Testis (tissue), 3 donors: ENCODE results near the gene SOBP. TPM values are rescaled to one million over a fixed set of nuclear protein-coding genes. Genes with fewer than 3 reads are reported as not detected.

Experiments
- DNase-seq: peaks from one replicate; pipeline ENCODE4 v3.0.0-alpha.2; 2019
- H3K27ac ChIP-seq, 2 donors: fragments of 200-600 bp; sonication (generic); one replicate each; pipeline ENCODE4 v1.5.1; 2019
- H3K27me3 ChIP-seq: fragments of 200-600 bp; sonication (generic); one replicate; pipeline ENCODE4 v1.5.1; 2019
- H3K36me3 ChIP-seq: fragments of 200-600 bp; sonication (generic); one replicate; pipeline ENCODE4 v1.5.1; 2017; ENCODE audit warnings: low read depth; ENCODE audit errors: missing control alignments
- H3K4me1 ChIP-seq: fragments of 200-600 bp; sonication (generic); one replicate; pipeline ENCODE4 v1.5.1; 2019
- H3K4me3 ChIP-seq, 2 donors: fragments of 200-600 bp; sonication (generic); one replicate each; pipeline ENCODE4 v1.5.1; 2017 to 2019
- H3K9me3 ChIP-seq: fragments of 200-600 bp; sonication (generic); one replicate; pipeline ENCODE4 v1.5.1; 2017
- POLR2A ChIP-seq: fragments of 450-650 bp; IDR thresholded peaks from one replicate; pipeline ENCODE4 v1.6.1; 2017; ENCODE audit warnings: antibody characterized with exemption, mild to moderate bottlenecking, moderate library complexity
- WGBS, 2 donors: methylation state at CpG; one replicate each; pipeline ENCODE4 v1.1.5; 2018; 5-methylcytosine and 5-hydroxymethylcytosine counted together
- intact Hi-C: fragments of 100-400 bp; cut with DNase I; formaldehyde crosslinking; loops from one replicate; pipeline ENCODE4 v1.15.1; 2023; ENCODE audit warnings: low total_unique reads
- polyA plus RNA-seq: library from polyadenylated mRNA; stranded (reverse); fragments of 350-450 nt; fragmentation: Illumina TruSeq; extraction: RNeasy Lipid Tissue Mini Kit (QIAGEN cat#74804); gene quantifications from one replicate; pipeline ENCODE4 v1.2.3, GENCODE V29; 2014; ENCODE audit warnings: low read depth, low replicate concordance; ENCODE audit not compliant: insufficient read depth
- total RNA-seq, 2 donors: library from RNA; depleted of rRNA; stranded (reverse); fragments of >200 nt; gene quantifications; one replicate each; pipeline ENCODE4 v1.2.3, GENCODE V29; 2016
- TF ChIP-seq, protein P1 (sequence below), 3 experiments: fragments of 450-650 bp in 2 of 3; fragments of 200-600 bp in 1 of 3; sonication (generic) in 1 of 3; IDR thresholded peaks; one replicate each; pipeline ENCODE4 v1.5.1; 2016 to 2019; ENCODE audit warnings: antibody characterized with exemption in 3 of 3, mild to moderate bottlenecking in 2 of 3, moderate library complexity in 1 of 3

Gene SOBP
- total and polyA plus RNA-seq, 3 donors from 2014 or later: 13.9 to 27.2 (median 17.2) TPM

DNA sequence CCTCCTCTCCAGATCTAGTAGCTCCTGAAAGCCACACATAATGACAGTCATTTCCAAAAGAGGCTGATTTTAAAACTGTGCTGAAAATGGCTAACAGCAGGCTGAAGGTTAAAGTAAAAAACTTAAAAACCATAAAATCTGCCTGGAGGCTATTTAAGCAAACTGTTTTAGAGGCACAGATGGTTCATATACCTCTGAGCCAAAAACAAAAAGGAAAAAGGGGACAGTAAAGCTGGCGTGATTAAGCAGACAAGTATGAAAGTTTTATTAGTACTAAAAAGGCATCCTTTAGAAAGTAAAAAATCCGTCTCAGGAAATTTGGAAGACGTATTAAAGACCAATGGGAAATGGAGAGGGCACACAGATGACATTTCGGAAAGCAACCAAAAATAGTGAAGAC lies 55.8 kb downstream of the SOBP start:
- WGBS, 2 donors: 44 to 54% methylated on average over 4 of the region's 4 CpGs
- no peaks in the 10 kb centered on the region for H3K9me3 ChIP-seq
- DNase-seq: no peak

DNA sequence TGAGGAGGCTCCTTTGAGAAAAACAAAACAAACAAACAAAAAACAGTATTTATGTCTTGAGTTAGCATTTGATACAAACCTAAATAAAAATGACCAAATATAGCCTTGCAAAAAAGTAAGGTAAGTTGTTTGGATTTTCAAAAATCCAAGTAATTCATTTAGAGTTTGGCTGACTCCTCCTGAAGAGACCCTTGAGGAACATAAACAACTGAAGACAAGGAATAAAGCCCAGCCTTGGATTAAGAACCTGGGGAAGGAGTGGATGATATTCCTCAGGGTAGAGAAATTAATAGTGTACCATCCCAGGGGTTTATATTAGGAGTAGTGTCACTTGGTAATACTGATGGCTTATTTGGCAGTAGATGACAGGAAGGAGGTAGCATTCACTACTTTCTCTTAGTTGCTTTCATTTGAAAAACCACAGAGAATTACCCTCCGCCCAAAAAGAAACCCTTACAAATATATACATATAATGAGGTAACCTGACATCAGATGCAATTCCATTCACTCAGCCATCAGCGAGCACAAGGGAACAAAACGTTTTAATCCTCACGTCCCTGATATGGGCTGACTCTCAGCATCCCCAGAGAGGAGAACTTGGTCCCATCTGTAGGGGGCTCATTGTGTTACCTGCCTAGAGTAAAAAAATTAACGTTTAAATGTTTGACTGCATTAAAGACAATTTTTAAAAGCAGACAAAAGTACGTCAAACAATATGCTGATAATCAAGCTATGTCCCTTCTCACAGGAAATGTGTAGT lies 57.0 kb downstream of the SOBP start:
- Histone ChIP-seq H3K36me3 (no peaks in the 10 kb centered on the region), H3K27ac (no peak overlapping the region), H3K4me3 (no peak overlapping the region), H3K4me1 (no peaks in the 10 kb centered on the region), H3K9me3 (no peaks in the 10 kb centered on the region), H3K27me3 (no peaks in the 10 kb centered on the region)
- 77 to 82% methylated on average over 6 of the region's 6 CpGs for WGBS, 2 donors
- intact Hi-C loops: no loop called here
- DNase-seq: no peak
- TF ChIP-seq, protein P1, sequence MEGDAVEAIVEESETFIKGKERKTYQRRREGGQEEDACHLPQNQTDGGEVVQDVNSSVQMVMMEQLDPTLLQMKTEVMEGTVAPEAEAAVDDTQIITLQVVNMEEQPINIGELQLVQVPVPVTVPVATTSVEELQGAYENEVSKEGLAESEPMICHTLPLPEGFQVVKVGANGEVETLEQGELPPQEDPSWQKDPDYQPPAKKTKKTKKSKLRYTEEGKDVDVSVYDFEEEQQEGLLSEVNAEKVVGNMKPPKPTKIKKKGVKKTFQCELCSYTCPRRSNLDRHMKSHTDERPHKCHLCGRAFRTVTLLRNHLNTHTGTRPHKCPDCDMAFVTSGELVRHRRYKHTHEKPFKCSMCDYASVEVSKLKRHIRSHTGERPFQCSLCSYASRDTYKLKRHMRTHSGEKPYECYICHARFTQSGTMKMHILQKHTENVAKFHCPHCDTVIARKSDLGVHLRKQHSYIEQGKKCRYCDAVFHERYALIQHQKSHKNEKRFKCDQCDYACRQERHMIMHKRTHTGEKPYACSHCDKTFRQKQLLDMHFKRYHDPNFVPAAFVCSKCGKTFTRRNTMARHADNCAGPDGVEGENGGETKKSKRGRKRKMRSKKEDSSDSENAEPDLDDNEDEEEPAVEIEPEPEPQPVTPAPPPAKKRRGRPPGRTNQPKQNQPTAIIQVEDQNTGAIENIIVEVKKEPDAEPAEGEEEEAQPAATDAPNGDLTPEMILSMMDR (IDR thresholded peaks at IDR 0.05): no peak
- TF ChIP-seq POLR2A: no peak

More for the DNA sequence above, 55.8 kb downstream of the SOBP start:
- intact Hi-C loops: no loop called here
- H3K27me3 ChIP-seq: no peaks in the 10 kb centered on the region
- no peak overlapping the region for H3K4me3 ChIP-seq
- H3K27ac ChIP-seq: no peak overlapping the region
- TF ChIP-seq POLR2A: no peak
- TF ChIP-seq, protein P1 (IDR thresholded peaks at IDR 0.05): no peak
- H3K4me1 ChIP-seq: no peaks in the 10 kb centered on the region
- no peaks in the 10 kb centered on the region for H3K36me3 ChIP-seq

DNA sequence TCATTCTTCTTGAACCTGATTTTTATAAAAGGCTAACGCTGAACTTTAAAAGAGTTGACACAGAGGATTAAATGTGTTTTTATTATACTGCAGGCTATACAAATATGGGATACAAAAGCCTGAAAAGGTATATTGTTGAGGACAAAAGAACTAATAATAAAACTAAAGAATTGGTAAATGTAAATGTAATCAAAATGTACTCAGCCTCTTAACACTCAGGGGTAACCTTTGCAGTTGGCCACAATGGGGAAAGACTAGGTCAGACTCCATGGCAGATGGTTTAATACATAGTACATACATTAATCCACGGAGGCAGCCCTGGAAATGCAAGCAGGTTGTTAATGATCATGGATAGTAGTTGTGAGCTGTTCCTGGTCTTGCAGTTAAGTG lies 57.5 kb downstream of the SOBP start:
- no peak overlapping the region for H3K4me3 ChIP-seq
- no peaks in the 10 kb centered on the region for H3K9me3 ChIP-seq
- no peaks in the 10 kb centered on the region for H3K27me3 ChIP-seq
- intact Hi-C loops: no loop called here
- TF ChIP-seq, protein P1 (IDR thresholded peaks at IDR 0.05): no peak
- TF ChIP-seq POLR2A: no peak
- H3K36me3 ChIP-seq: no peaks in the 10 kb centered on the region
- H3K4me1 ChIP-seq: no peaks in the 10 kb centered on the region
- WGBS, 2 donors: 93 to 94% methylated on average over 2 of the region's 2 CpGs
- H3K27ac ChIP-seq: no peak overlapping the region
- DNase-seq: no peak

DNA sequence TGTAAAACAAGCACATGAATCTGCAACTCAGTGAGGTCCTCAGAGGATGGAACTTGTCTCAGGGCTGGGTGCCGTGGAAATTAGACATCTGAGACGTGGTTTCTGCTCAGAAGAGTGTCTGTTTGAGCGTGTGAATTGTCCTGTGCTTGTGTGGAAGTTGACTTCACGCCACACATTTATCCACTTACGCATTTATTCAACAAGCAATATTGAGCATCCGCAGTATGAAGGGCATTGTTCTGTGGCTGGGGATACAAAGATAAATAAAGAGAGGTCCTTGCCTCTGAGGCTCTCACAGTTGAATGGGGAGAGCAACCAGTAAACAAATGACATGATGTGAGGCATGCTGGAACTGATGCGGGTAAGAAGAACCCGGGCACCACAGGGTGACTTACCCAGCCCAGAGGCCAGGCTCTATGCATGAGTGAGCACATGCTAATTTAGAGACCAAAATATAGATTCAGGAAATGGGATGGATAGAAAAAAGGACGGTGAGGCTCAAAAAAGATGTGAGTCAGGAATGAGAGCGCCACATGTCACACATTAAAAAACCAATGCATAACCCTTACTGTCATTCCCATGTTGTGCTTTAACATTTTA lies 60.4 kb downstream of the SOBP start:
- intact Hi-C loops: no loop called here
- Histone ChIP-seq H3K4me3 (no peak overlapping the region), H3K36me3 (no peaks in the 10 kb centered on the region), H3K4me1 (no peaks in the 10 kb centered on the region), H3K27me3 (no peaks in the 10 kb centered on the region), H3K9me3 (no peaks in the 10 kb centered on the region), H3K27ac (no peak overlapping the region)
- TF ChIP-seq, protein P1 (IDR thresholded peaks at IDR 0.05): no peak
- TF ChIP-seq POLR2A: no peak
- 95 to 97% methylated on average over 10 of the region's 10 CpGs for WGBS, 2 donors
- no peak for DNase-seq
